ENCODE results near the gene PSME4.

DNA sequence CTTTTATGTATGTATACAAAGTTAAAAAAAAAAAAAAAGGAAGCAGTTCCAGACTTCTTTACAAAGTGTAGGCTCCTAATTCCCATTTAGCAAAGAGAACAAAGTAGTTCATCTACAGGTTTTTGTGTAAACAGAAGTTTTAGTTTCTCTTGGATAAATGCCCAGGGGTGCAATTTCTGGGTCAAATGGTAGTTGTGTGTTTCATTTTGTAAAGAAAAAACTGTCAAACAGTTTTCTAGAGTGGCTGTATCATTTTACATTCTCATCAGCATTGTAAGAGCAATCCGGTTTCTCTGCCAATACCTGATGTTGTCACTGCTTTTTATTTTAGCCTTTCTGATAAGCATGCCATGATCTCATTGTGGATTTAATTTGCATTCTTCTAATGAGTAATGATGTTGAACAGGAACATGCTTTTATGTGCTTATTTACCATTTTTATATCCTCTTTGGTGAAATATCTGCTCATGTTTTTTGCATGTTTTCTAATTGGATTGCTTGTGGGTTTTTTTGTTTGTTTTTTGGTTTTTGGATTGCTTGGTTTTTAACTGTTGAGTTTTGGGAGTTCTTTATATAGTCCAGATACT lies 16.6 kb upstream of the PSME4 start:
- TF ChIP-seq, protein P1, sequence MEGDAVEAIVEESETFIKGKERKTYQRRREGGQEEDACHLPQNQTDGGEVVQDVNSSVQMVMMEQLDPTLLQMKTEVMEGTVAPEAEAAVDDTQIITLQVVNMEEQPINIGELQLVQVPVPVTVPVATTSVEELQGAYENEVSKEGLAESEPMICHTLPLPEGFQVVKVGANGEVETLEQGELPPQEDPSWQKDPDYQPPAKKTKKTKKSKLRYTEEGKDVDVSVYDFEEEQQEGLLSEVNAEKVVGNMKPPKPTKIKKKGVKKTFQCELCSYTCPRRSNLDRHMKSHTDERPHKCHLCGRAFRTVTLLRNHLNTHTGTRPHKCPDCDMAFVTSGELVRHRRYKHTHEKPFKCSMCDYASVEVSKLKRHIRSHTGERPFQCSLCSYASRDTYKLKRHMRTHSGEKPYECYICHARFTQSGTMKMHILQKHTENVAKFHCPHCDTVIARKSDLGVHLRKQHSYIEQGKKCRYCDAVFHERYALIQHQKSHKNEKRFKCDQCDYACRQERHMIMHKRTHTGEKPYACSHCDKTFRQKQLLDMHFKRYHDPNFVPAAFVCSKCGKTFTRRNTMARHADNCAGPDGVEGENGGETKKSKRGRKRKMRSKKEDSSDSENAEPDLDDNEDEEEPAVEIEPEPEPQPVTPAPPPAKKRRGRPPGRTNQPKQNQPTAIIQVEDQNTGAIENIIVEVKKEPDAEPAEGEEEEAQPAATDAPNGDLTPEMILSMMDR (conservative IDR thresholded peaks at IDR 0.05; ENCODE audit: low read depth in 2 of 2) = no peak
- no peak for TF ChIP-seq ZNF114 (CRISPR knock-in tag; IDR thresholded peaks at IDR 0.05)
- no peak for TF ChIP-seq EZH2phosphoT487 (IDR thresholded peaks at IDR 0.05; ENCODE audit: unreplicated experiment)
- no peak for TF ChIP-seq EZH2 (IDR thresholded peaks at IDR 0.05; ENCODE audit: low read depth, unreplicated experiment)
- TF ChIP-seq CREB1 (CRISPR knock-in tag; IDR thresholded peaks at IDR 0.05; ENCODE audit: low read depth) = no peak
- no peak for TF ChIP-seq POLR2AphosphoS5 (IDR thresholded peaks at IDR 0.05; ENCODE audit: low read depth)
- no peak for TF ChIP-seq STAT1 (IDR thresholded peaks at IDR 0.05; ENCODE audit: unreplicated experiment)
- no peak for TF ChIP-seq JUNB (IDR thresholded peaks at IDR 0.05; ENCODE audit: unreplicated experiment)
- TF ChIP-seq, protein P2, sequence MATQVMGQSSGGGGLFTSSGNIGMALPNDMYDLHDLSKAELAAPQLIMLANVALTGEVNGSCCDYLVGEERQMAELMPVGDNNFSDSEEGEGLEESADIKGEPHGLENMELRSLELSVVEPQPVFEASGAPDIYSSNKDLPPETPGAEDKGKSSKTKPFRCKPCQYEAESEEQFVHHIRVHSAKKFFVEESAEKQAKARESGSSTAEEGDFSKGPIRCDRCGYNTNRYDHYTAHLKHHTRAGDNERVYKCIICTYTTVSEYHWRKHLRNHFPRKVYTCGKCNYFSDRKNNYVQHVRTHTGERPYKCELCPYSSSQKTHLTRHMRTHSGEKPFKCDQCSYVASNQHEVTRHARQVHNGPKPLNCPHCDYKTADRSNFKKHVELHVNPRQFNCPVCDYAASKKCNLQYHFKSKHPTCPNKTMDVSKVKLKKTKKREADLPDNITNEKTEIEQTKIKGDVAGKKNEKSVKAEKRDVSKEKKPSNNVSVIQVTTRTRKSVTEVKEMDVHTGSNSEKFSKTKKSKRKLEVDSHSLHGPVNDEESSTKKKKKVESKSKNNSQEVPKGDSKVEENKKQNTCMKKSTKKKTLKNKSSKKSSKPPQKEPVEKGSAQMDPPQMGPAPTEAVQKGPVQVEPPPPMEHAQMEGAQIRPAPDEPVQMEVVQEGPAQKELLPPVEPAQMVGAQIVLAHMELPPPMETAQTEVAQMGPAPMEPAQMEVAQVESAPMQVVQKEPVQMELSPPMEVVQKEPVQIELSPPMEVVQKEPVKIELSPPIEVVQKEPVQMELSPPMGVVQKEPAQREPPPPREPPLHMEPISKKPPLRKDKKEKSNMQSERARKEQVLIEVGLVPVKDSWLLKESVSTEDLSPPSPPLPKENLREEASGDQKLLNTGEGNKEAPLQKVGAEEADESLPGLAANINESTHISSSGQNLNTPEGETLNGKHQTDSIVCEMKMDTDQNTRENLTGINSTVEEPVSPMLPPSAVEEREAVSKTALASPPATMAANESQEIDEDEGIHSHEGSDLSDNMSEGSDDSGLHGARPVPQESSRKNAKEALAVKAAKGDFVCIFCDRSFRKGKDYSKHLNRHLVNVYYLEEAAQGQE (IDR thresholded peaks at IDR 0.05; ENCODE audit: unreplicated experiment) = no peak
- no peak for TF ChIP-seq ZNF331 (CRISPR knock-in tag; IDR thresholded peaks at IDR 0.05; ENCODE audit: low read depth)
- no peak for TF ChIP-seq NANOG (IDR thresholded peaks at IDR 0.05; ENCODE audit: borderline replicate concordance)
- TF ChIP-seq, protein P3, sequence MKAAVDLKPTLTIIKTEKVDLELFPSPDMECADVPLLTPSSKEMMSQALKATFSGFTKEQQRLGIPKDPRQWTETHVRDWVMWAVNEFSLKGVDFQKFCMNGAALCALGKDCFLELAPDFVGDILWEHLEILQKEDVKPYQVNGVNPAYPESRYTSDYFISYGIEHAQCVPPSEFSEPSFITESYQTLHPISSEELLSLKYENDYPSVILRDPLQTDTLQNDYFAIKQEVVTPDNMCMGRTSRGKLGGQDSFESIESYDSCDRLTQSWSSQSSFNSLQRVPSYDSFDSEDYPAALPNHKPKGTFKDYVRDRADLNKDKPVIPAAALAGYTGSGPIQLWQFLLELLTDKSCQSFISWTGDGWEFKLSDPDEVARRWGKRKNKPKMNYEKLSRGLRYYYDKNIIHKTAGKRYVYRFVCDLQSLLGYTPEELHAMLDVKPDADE (IDR thresholded peaks at IDR 0.05) = no peak

Data from GM23338 (cell line).